Fibroblast of the conjunctiva (primary cell): ENCODE results near the gene EHMT2.
"Not testable (repeated sequence)": the region's sequence is repeated elsewhere in the genome, so short reads cannot be mapped to it uniquely, and the experiment has no call there.

Experiments used
- DNase-seq: peaks from one replicate; pipeline ENCODE4 v3.0.0-alpha.2; 2010; ENCODE audit warnings: low read depth

The EHMT2 gene

DNA sequence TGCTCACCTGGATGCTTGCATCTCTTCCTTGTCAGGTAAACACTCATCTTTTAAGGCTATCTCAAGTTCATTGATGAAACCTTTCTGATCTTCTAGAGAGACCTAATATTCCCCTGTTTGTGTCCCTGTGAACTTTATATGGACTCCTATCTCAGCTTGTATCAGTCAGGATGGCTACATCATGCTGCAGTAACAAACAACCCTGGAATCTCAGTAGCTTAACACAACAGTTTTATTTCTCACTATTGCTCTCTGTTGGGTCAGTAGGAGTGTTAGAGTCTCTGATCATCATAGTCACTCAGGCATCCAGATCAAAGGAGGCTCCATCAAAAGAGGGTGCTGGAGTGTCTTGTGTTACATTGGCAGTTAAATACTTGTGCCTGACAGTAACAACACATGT, 17.9 kb upstream of the EHMT2 start:
- no peak for DNase-seq

GRCh38 chr6:31911826-31912585, 14.5 kb upstream of the EHMT2 start:
- DNase-seq: no peak

- not testable (repeated sequence) for DNase-seq
These were observed 11.8 kb upstream of the EHMT2 start for GRCh38 chr6:31909298-31909697.

DNA sequence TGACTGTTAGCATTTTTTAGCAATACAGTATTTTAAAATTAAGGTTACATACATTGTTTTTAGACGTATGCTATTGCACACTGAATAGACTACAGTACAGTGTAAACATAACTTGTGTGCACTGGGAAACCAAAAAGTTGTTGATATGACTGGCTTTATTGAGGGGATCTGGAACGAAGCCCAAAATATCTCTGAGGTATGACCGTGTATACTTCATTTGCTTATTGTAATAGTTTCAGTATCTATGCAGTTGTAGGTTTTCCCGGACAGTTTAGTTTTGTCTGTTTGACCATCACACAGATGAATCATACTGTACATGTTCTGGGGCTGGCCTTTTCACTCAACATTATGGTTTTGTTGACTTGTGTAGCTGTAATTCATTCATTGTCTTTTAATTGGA, 11.3 kb upstream of the EHMT2 start:
- DNase-seq: no peak

- DNase-seq: not testable (repeated sequence)
These were observed 10.8 kb upstream of the EHMT2 start for GRCh38 chr6:31908255-31908654.

DNA sequence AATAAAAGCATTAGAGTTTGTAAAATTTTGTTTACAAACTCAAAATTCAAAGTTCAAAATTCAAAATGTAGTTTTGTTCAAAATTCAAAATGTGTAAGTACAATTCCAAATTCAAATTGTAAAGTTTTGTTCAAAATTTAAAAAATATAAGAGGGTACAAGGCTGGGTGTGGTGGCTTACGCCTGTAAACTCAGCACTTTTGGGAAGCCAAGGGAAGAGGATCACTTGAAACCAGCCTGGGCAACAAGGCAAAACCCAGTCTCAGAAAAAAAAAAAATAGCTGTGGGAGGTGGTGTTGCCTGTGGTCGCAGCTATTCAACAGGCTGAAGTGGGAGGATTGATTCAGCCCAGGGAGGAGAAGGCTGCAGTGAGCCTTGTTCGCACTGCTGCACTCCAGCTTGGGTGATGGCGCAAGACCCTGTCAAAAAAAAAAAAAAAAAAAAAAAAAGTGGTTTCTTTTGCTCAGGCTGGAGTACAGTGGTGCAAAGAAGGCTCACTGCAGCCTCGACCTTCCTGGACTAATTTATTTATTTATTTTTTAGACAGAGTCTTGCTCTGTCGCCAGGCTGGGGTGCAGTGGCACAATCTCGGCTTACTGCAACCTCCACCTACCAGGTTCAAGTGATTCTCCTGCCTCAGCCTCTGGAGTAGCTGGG, 9.8 kb upstream of the EHMT2 start:
- peak; percentile 71 for DNase-seq

DNA sequence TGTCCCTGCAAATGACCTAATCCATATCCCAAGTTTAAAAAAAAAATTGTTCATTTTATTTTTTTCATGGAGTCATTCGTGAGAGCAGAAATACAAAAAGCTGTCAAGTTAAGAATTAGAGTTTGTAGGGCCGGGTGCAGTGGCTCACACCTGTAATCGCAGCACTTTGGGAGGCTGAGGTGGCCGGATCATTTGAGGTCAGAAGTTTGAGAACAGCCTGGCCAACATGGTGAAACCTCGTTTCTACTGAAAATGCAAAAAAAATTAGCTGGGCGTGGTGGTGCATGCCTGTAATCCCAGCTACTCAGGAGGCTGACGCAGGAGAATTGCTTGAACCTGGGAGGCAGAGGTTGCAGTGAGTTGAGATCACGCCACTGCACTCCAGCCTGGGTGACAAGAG, 9.2 kb upstream of the EHMT2 start:
- DNase-seq: not testable (repeated sequence)

DNA sequence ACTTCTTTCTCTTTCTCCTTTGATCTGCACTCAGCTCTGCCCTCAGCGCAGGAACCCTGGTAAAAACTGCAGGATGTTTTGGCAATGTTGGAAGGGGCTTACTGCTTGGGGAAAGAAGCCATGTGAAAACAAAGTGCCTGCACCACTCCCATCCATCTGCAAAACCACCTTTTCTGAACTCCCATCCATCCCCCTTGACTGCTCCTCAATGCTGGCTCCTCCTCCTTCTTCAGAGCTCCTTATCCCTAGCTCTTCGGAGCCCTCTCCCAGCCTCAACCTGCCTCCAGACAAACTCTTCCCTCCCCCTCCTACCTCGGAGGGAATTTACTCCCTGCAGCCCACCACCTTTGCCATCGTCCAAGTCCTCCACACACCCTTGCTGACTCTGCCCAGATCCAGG, 8.6 kb upstream of the EHMT2 start:
- DNase-seq: no peak

- DNase-seq: no peak
These were observed 7.5 kb upstream of the EHMT2 start for GRCh38 chr6:31905041-31905440.

DNA sequence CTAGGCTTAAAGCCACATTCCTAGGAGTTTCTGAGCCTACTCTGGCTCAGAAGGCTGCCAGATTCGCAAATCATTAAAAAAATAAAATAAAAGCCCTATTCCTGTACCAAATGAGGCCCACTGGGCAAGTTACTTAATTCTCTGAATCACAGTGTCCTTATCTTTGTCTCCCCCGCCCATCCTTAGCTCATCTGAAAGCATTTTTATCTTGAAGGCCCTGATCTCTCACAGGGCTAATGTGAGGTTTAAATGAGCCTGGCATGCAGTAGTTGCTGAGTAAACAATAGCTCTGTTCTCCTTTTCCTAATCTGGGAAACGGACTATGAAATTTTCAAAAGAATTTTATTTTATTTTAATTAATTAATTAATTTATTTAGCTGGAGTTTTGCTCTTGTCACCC, 6.5 kb upstream of the EHMT2 start:
- no peak for DNase-seq

DNA sequence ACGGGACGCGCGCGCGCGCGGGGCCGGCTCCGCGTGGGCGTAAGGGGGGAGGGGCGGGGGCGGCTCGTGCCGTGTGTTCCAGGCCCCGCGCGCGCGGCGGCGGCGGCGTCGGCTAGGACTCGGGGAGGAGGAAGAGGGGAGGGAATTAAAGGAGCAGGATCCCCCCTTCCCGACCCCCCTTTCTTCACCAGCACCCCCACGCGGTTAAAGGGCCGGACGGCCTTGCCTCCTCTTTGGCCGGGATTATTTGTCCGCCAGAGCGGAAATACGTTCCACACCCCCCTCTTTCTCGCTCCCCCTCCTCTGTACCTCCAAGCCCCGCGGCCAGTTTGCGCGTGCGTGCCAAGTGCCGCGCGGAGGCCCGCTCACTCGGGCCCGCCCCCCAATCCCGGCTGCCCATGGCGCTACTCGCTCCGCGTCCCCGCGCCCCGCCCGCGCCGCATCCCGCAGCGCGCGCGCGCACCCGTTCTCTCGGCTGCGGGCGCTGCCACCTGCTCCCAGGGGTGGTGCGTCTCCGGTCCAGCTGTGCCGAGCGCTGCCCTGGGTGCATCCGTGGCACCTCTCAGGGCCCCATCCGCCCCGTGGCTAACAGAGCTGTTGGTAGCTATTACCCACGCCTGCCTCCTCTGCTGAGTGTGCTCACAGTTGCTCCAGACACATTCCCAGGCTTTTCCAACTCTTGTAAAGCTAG, 4.6 kb upstream of the EHMT2 start, which contains the start of gene ZBTB12:
Gene ZBTB12, minus strand, starts transcription at position 134 of the 691 bp plus-strand sequence. CDS start 781 bp downstream, outside the sequence.
- DNase-seq: peak; percentile 92

DNA sequence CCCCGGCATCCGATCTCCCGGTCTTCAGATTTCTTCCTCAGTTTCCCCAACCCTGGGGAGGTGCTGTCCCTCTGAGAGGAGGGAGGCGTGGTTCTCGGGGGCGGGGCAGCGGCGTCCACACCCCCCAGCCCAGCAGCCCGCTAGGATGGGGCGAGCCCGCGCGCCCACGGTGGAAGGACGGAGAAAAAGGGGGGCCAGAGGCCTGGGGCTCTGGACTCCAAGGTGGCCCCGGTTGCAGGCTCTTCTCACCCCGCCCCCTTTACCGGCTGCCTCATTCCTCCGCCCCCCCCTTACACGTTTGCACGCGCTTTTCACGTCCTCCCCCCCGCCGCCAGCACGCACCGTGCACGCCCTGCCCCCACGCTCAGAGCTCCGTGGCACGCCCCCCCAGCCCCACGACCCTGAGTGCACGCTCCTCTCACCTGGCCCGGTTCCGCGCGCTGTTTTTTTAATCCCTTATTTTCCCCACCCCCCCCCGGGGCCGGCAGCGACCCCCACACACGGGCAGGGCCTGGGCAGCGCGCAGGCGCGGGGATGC, 4.0 kb upstream of the EHMT2 start:
- DNase-seq: no peak

DNA sequence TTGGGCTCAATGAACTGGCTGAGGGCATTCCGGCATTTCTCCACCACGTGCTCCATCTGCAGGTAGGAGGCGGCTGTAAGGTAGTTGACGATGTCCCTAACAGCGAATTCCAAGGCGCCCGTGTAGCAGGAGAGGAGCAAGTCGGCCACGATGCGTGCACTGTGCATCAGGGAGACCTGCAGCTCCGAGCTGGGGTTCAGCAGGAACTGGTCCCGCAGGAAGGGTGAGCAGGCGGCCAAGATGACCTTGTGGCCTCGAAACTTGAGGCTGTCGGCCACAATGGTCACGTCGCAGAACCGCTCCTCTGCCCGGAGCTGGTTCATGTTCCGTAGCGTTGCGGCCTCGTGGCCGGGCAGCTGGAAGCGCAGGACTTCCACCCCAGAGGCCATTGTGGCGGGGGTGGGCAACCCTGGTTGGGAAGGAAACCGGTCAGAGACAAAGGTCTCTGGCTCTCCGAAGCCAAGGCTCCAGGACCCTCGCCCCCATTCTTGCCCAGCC, 3.5 kb upstream of the EHMT2 start:
- DNase-seq: no peak

DNA sequence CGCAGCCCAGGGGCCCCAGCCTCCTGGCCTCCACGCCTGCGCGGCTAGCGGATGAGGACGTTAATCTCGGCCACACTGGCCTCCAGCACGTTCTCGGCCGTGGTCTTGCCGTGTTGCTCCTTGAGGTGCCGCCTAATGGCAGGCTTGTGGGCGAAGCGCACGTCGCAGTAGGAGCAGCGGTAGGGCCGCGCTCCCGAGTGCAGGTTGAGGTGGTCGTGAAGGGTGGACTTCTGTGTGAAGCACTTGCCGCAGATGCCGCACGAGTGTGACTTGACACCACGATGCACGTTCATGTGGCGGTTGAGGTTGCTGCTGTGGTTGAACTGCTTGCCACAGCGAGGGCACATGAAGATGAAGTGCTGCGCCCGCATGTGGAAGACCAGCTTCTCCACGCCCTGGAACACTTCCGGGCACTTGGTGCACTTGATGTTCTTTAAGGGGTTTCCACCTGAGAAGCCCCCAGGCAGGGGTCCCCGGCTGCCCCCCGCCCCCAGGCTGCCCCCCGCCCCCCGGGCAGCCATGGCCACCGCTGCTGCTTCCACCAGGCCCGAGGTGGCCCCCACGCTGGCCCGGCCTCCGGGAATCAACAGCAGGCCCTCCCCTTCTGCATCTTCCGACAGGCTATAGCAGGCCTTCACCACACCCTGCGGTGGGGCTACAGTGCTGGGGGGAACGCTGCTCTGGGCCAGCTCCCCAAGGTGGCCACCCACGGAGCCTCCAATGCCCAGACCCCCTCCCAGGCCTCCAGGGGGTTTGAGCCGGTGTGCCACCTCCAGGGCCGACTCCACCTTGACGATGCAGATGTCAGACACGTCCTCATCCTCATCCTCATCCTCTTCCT, 2.6 kb upstream of the EHMT2 start:
- DNase-seq: no peak

GRCh38 chr6:31899215-31899614, 1.7 kb upstream of the EHMT2 start:
- DNase-seq: no peak

- no peak for DNase-seq
These were observed 999 bp upstream of the EHMT2 start for GRCh38 chr6:31898383-31899011.

GRCh38 chr6:31896856-31897611, 464 bp downstream of the EHMT2 start:
- DNase-seq: no peak

GRCh38 chr6:31896493-31896855, 1.0 kb downstream of the EHMT2 start:
- no peak for DNase-seq

- no peak for DNase-seq
These were observed 4.7 kb downstream of the EHMT2 start for GRCh38 chr6:31892821-31893220.

DNA sequence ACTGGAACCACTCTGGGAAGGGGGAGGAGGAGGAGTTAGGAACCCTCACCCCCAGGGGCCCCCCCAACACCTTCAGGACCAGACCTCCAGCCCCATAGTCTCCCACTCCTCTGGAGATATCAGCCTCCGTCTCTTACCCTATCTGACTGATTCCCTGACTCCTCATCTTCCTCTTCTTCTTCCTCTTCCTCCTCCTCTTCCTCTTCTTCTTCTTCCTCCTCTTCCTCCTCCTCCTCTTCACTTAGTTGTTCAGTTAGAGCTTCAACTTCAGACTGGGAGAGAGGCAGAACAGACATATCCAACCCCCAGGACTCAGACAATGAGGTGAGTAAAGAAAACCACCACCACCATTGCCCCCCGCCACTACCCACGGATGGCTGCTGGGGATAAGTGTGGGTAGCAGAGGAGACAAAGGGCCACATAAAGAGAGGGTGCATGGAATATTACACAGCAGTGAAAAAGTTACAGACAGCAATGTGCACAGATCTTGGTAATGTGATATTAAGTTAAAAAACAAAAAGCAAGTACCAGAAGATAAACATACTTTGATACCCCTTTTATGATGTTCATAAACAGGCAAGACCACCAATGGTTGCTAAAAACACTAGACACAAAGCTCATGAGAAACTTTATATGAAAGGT, 8.0 kb downstream of the EHMT2 start:
- DNase-seq: no peak
